Hepatocyte (in vitro differentiated cells): ENCODE measurements around the gene SLC38A10.

Experiments
- EZH2 ChIP-seq: fragments of 200-600 bp; sonication (generic); IDR thresholded peaks from 2 replicates; pipeline ENCODE4 v1.6.1; 2016; ENCODE audit warnings: antibody characterized with exemption, mild to moderate bottlenecking, borderline replicate concordance
- TF ChIP-seq, protein P1 (sequence below): fragments of 200-600 bp; sonication (generic); IDR thresholded peaks from 2 replicates; pipeline ENCODE4 v1.5.1; 2016; ENCODE audit warnings: antibody characterized with exemption, mild to moderate bottlenecking; ENCODE audit not compliant: poor library complexity

- TF ChIP-seq, protein P1, sequence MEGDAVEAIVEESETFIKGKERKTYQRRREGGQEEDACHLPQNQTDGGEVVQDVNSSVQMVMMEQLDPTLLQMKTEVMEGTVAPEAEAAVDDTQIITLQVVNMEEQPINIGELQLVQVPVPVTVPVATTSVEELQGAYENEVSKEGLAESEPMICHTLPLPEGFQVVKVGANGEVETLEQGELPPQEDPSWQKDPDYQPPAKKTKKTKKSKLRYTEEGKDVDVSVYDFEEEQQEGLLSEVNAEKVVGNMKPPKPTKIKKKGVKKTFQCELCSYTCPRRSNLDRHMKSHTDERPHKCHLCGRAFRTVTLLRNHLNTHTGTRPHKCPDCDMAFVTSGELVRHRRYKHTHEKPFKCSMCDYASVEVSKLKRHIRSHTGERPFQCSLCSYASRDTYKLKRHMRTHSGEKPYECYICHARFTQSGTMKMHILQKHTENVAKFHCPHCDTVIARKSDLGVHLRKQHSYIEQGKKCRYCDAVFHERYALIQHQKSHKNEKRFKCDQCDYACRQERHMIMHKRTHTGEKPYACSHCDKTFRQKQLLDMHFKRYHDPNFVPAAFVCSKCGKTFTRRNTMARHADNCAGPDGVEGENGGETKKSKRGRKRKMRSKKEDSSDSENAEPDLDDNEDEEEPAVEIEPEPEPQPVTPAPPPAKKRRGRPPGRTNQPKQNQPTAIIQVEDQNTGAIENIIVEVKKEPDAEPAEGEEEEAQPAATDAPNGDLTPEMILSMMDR, result no peak
- no peak for TF ChIP-seq EZH2
These were observed 31.5 kb downstream of the SLC38A10 start for GRCh38 chr17:81263371-81264181.
